Activated CD8-positive, alpha-beta memory T cell treated with anti-CD3 and anti-CD28 coated beads, Interleukin-2, amount 50 U/mL, for 1 hour (primary cell): ENCODE results near the gene ZBP1.

Experiments used
- DNase-seq: peaks from one replicate; pipeline ENCODE4 v3.0.0-alpha.2; 2020; ENCODE audit errors: extremely low read depth

Gene ZBP1

DNA sequence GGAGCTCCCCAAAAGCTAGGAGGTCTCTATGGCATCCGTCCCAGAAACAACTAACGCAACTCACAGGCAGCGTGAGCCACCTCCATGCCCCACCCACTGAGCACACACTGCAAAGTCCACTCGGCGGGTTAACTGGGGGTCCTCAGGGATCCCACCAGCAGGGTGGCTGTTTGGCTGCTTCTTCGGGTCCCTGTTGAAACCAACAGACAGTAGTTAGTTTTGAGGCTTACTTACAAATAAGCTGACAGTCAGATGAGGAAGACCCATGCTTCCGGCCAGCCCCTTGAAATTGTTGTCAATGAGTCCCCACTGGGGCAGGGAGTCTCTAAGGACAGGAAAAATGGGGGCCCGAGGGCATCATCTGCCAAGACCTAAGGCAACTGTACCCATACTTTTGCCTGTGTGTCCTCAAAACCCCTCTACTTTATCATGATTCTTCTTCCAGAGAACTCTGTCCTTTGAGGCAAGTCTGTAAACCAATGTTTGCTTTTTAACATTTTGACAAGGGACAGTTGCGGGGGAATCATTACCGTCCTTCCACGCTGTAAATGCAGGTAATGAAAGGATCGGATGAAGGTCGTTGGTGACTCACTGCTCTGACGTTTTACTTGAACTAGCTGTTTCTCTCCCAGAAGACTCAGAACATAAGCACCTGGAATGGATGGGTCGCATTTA, 61.5 kb downstream of the ZBP1 start:
- DNase-seq, result no peak

DNA sequence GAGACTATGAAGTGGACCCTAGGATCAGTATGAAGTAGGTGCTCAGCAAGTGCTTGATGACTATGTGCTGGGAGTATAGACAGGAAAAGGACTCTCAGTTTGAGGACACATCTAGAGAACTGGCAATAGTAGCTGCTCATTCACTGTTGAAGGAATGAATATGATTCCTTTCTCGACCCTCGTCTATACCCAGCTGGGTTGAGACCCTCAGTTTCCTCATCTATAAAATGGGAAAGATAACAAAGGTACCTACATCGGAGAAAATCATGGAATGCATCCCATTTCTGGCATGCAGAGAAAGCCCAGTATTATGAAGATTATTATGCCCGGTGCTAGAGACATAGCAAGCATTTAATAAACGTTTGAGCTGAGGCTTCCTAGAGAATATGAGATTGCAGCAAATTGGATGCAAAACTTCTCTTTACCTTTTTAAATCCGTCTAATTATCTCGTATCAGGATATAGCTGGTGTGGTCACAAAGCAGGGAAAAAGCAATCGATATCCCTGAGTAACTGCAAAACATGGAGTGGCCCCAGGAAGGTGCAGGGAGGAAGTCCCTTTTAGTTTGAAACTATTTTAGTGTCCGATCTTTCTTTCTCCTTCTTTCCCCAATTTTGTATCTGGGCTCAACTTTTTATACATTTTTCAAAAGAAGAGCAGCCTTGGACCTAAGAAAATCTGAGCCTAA, 62.2 kb downstream of the ZBP1 start:
- no peak for DNase-seq

DNA sequence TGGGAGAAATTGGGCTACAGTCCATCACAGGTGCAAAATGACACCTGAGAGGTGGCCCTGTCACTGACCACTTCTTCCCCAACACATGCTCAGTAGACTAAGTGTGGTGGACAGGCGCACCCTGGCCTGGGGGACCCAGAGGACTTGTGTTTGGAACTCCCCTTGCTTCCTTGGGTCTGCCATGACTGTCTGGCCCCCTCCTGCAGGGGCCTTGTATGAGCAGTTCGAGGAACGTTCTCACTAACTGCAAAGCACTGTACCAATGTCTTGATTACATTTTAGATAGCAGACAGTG, 63.3 kb downstream of the ZBP1 start:
- DNase-seq, result no peak

DNA sequence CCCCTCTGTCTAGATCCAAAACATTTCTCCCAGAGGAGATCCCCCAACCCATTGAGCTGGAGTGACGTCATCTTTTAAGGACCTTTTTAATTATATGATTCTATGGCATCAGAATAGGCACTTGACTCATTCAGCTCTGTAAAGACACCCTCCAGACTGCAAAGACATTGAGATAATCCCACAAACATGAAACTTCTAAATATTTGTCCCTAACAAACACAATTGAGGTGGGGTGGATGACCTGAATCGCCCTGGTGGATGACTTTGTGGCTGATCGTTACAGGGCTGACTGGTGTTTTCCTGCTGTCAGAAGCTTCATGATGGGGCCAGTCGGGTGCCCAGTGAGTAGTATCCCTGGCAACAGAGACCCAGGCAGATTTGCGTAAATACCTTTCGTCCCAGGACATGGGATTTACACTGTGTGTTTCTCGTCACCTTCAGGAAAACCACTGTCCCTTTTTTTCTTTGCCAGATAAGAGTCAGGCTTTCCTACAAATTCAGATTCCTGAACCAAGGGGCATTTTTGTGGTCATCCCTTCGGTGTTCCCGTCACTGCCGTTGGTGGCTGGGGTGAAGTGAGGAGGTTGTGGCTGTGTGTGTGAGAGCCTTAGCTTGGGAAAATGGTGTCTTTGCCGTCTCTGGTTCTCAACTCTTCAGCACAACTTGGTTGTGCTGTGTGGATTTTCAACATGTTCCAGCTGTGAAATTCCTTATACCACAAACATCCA, 64.6 kb downstream of the ZBP1 start:
- DNase-seq, result no peak
